A549 (cell line): ENCODE results near the gene MBP.

ENCODE experiments used
- CTCF ChIP-seq: fragments of >200 bp; sonication (Bioruptor Twin); formaldehyde crosslinking; IDR thresholded peaks from 3 replicates; pipeline ENCODE4 v1.5.1; 2016
- FOSB ChIP-seq: fragments of 250-450 bp; sonication (Bioruptor Pico); IDR thresholded peaks from 2 replicates; pipeline ENCODE4 v1.5.0; 2020; ENCODE audit warnings: mild to moderate bottlenecking, moderate library complexity
- MAX ChIP-seq: IDR thresholded peaks from 2 replicates; pipeline ENCODE4 v1.6.1; 2012
- MYC ChIP-seq: IDR thresholded peaks from 2 replicates; pipeline ENCODE4 v1.6.1; 2012; ENCODE audit warnings: mild to moderate bottlenecking, inconsistent platforms, low read length, improper control_type of control experiment, borderline replicate concordance
- POLR2A ChIP-seq: IDR thresholded peaks from 2 replicates; pipeline ENCODE4 v1.6.1; 2012; ENCODE audit warnings: mild to moderate bottlenecking, low read length
- RAD21 ChIP-seq, 2 experiments: fragments of >200 bp in 1 of 2; sonication (Bioruptor Twin) in 1 of 2; formaldehyde crosslinking in 1 of 2; IDR thresholded peaks in 1 of 2; conservative IDR thresholded peaks in 1 of 2; 2 replicates in 1 of 2; 3 replicates in 1 of 2; pipeline ENCODE4 v1.6.1; 2012 to 2018; ENCODE audit warnings: inconsistent platforms in 1 of 2
- REST ChIP-seq: fragments of 200-600 bp; sonication (generic); IDR thresholded peaks from 2 replicates; pipeline ENCODE4 v1.6.1; 2016; ENCODE audit warnings: antibody characterized with exemption, mild to moderate bottlenecking, moderate library complexity
- USF2 ChIP-seq: fragments of 450-650 bp; IDR thresholded peaks from 2 replicates; pipeline ENCODE4 v1.6.1; 2014; ENCODE audit warnings: antibody characterized with exemption

GRCh38 chr18:76952747-76953146 is 179.8 kb downstream of the MBP start:
- no peak for TF ChIP-seq MAX
- no peak for TF ChIP-seq POLR2A
- TF ChIP-seq CTCF = no peak
- TF ChIP-seq FOSB (CRISPR knock-in tag) = no peak
- no peak for TF ChIP-seq RAD21 (conservative IDR thresholded peaks at IDR 0.05 in 1 of 2, IDR thresholded peaks at IDR 0.05 in 1 of 2)
- no peak for TF ChIP-seq REST
- TF ChIP-seq USF2 = no peak
- TF ChIP-seq MYC = no peak
